Activated naive CD4-positive, alpha-beta T cell treated with anti-CD3 and anti-CD28 coated beads, Interleukin-2, amount 50 U/mL, for 72 hours (primary cell): Measurements from ENCODE around the gene CEACAM6. TPM values are rescaled to one million over a fixed set of nuclear protein-coding genes. Genes with fewer than 3 reads are reported as not detected.
"Not testable (repeated sequence)": the region's sequence is repeated elsewhere in the genome, so short reads cannot be mapped to it uniquely, and the experiment has no call there.

Experiments
- ATAC-seq, 2 donors: fragments of 150-1000 bp; cut with Tn5 transposase; 2 replicates each; pipeline ENCODE4 v1.10.0; 2021; ENCODE audit warnings: mild to moderate bottlenecking in 2 of 2, moderate library complexity in 2 of 2
- DNase-seq, 2 donors: peaks; one replicate each; pipeline ENCODE4 v3.0.0; 2021 to 2022; ENCODE audit warnings: low spot score in 2 of 2
- H3K27ac Mint-ChIP-seq, 2 donors: one replicate each; pipeline ENCODE4 v1.8.0; 2022; ENCODE audit warnings: mild to moderate bottlenecking in 2 of 2, mixed read lengths in 2 of 2
- H3K36me3 Mint-ChIP-seq, 2 donors: one replicate each; pipeline ENCODE4 v1.8.0; 2022; ENCODE audit warnings: mixed read lengths in 2 of 2
- H3K9me3 Mint-ChIP-seq, 2 donors: one replicate each; pipeline ENCODE4 v1.8.0; 2022; ENCODE audit warnings: mixed read lengths in 2 of 2
- total RNA-seq, 2 donors: library from RNA; stranded (reverse); gene quantifications; one replicate each; pipeline ENCODE4 v1.2.3, GENCODE V29; 2022

Gene CEACAM6
- total RNA-seq, 2 donors from 2014 or later: not detected

DNA sequence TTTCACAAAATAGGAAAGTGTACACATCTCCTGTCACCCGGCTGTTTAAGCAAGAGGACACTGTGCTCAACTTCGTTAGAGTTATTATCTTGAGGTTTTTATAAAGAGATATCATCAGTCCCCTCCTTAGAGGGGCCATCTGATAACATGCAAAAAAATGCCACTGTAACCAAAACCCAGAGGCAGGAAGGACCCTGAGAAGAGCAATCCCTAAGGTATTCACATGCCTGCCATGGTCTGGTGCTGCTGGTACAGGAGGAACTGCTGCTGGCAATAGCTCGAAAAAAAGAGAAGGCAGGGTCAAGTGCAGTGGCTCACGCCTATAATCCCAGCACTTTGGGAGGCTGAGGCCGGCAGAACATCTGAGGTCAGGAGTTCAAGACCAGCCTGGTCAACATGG is 28.3 kb downstream of the CEACAM6 start:
- Mint-ChIP-seq H3K9me3 (no peaks in the 10 kb centered on the region), H3K36me3 (no peaks in the 10 kb centered on the region), H3K27ac (no peak overlapping the region)
- ATAC-seq: no peak
- DNase-seq: no peak

DNA sequence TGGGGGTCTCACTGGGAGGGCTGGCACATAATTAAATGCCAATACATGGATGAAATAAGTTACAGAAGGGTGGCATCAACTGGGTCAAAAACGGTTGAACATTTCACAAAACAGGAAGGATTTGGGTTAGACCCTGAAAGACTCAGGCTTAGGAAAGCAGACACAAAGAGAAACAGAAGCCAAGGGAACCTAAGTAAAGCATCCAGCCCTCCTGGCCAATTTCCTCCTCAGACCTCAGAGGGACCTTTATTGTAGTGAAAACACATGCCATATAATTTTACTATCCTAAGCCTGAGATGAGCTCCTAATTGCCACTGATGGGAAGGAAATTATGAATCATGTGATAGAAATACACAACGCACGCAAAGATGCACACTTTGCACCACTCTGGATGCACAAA is 29.0 kb downstream of the CEACAM6 start:
- DNase-seq (no peak), ATAC-seq (no peak)
- H3K36me3 Mint-ChIP-seq: no peaks in the 10 kb centered on the region
- no peak overlapping the region for H3K27ac Mint-ChIP-seq
- H3K9me3 Mint-ChIP-seq: no peaks in the 10 kb centered on the region

DNA sequence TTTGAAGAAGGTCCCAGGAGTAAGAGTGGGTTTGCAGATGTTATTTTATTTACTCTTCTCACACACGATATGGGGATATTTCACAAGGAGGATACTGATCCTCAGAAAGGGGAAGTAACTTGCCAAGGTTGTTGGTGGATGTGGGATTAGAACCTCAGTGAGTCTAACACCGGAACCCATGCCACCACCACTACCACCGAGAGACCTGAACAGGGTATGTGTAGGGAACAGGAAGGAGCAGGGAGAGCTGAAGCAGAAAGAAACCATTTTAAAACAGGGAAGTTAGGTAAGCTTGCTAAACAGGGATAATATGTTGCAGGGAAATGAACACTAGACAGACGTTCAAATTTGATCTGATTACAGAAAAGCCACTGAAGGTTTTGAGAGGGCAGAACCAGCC is 29.4 kb downstream of the CEACAM6 start:
- H3K36me3 Mint-ChIP-seq: no peaks in the 10 kb centered on the region
- no peaks in the 10 kb centered on the region for H3K9me3 Mint-ChIP-seq
- ATAC-seq (no peak), DNase-seq (no peak)
- no peak overlapping the region for H3K27ac Mint-ChIP-seq

DNA sequence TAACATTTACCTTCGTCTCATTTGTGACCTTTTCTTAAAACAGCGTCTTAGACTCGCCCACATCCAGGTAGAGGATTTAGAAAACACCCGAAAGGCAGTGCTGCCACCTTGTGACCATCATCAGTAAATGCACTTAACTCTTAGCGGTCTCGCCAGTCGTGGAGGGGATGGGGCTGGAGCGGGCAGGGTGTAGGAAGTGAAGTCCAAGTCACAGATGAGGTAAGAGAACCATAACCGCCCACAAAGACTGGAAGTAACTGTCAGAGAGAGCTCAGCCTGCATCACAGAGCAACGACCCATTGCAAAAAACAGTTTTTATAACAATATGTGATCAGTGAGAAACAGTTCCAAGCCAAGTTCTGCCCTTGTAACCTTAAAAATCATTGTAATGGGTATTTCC is 30.3 kb downstream of the CEACAM6 start:
- no peaks in the 10 kb centered on the region for H3K36me3 Mint-ChIP-seq
- no peaks in the 10 kb centered on the region for H3K9me3 Mint-ChIP-seq
- no peak overlapping the region for H3K27ac Mint-ChIP-seq
- peak; percentile 68 to 72 for DNase-seq
- ATAC-seq: peak; percentile 95 to 96

DNA sequence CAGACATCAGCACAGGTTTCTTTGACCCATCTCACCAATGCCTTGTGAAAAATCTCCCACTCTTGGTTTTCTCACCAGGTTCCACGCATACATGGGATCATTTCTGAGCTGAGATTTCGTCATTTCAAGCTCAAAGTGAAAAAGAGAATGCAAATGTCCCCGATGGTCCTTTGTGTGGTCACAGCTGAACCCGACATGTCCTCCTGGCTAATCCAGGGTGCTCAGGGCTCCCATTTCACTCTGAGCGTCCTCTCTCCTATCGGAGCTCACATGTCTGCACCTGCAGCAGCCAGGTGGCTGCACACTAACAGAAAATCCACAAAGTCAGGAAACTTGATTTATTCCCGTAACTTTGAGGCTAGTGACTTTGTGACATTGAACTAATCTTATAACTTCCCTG is 31.7 kb downstream of the CEACAM6 start:
- ATAC-seq: no peak
- Mint-ChIP-seq H3K36me3 (no peaks in the 10 kb centered on the region), H3K9me3 (no peaks in the 10 kb centered on the region), H3K27ac (no peak overlapping the region)
- no peak for DNase-seq

DNA sequence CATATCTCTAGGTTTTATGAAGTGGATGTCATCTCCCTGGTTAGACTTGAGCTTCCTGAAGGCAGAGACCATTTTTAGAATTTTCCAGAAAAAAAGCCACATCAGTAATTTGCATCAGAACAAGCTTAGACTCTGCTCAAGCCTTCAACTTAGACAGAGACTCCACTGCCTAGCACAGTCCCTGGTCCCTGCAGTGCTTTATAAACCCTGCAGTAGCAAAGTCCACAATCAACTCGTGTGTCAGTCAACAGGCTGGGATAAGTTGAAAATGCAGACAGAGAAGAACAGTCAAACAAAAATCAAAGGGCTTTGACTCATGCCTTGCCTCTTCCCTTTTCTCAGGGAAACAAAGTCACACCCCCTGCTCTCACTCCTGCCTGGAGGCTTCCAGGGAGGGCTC is 33.2 kb downstream of the CEACAM6 start:
- not testable (repeated sequence) for H3K9me3 Mint-ChIP-seq, H3K36me3 Mint-ChIP-seq, DNase-seq, H3K27ac Mint-ChIP-seq, ATAC-seq

DNA sequence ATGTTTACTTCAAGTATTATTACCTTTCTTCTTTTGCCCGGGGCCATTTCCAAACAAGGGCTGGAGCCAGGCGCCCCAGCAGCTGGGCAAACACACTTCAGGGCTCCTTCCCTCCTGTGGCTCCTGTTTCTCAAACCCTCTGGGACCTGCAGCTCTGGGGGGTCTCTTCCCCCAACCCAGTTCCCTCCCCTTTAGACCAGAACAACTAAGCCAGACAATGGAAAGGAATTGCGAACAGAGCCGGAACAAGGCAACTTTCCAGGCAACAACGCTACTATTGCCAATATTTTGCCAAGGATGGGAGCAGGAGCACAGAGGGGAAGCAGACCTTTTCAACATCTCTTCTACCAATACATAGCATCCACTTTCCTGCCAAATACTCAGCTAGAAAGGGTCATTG is 33.7 kb downstream of the CEACAM6 start:
- H3K9me3 Mint-ChIP-seq, H3K27ac Mint-ChIP-seq, DNase-seq, ATAC-seq, H3K36me3 Mint-ChIP-seq: not testable (repeated sequence)

DNA sequence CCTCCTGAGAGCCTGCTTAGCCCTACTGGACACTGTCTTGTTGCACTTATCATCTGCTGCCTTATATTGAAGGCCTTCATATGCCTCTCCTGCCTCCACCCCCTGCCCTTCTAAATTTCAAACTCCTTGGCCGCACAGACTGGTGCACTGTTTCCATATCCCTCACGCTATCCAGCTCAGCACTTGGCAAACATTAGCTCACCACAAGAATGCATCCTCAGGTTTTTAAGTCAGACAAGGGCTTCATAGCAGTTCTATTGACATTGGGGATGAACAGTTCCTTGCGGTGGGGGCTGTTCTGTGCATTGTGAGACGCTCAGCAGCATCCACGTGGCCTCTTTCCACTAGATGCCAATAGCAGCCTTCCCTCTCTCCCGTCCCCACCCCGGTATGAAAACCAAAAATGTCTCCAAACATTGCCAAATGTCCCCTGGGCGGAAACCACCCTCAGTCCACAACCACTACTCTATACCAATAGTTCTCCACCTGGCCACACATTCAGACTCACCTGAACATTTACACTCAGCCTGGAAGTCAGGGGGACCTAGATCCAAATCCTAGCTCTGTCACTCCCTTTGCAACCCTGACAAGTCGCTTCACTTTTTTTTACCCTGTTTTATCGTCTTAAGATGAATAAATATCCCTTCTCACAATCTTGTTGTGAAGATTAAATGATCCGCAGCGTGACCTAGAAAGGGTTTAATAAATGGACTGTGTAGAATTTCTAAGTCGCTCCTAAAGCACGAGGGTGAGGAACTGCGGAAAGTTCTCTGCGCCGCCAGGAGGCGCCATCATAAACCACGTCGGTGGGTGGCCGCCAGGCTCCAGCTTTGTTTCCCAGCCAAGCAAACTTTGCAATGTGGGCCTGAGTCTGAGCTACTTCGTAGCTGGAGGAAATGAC is 37.4 kb downstream of the CEACAM6 start:
- peak in 1 of 2 donors; percentile 72 for DNase-seq
- H3K9me3 Mint-ChIP-seq: no peaks in the 10 kb centered on the region
- no peaks in the 10 kb centered on the region for H3K36me3 Mint-ChIP-seq
- no peak overlapping the region for H3K27ac Mint-ChIP-seq
- peak; percentile 59 to 71 for ATAC-seq

DNA sequence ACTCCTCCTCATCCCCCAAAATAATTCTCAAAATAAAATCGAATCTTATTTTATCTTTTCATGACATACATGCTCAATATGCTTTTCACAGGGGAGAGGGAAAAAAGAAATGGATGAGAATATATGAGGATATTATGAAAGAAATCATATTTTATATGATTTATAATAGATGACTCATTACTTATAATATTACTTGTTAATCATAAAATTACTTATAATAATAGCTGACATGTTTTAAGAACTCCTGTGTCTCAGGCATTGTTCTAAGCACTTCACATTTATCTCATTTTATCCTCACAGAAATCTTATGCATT is 38.0 kb downstream of the CEACAM6 start:
- Mint-ChIP-seq H3K27ac (no peak overlapping the region), H3K9me3 (no peaks in the 10 kb centered on the region), H3K36me3 (no peaks in the 10 kb centered on the region)
- no peak for DNase-seq
- ATAC-seq: no peak

DNA sequence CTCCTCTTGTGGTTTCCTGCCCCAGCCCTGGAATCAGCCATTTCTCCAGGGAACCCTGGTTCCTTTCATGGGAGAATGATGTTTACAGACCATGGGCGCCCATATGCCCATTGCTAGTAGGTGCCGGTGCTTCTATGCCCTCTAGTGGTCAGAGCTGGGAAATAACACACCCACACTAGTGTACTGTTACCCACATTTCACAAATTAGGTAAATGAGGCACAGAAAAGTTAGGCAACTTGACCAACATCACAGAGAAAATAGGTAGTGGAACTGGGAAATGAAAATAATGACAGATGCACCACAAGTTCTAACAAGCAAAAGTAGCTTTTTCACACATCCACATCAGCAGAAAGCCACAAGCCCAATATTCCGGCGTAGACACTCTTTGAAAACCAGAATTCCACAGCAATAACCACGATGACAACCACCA is 39.7 kb downstream of the CEACAM6 start:
- Mint-ChIP-seq H3K27ac (no peak overlapping the region), H3K9me3 (no peaks in the 10 kb centered on the region), H3K36me3 (no peaks in the 10 kb centered on the region)
- DNase-seq (peak; percentile 61 to 72), ATAC-seq (peak; percentile 91 to 94)

DNA sequence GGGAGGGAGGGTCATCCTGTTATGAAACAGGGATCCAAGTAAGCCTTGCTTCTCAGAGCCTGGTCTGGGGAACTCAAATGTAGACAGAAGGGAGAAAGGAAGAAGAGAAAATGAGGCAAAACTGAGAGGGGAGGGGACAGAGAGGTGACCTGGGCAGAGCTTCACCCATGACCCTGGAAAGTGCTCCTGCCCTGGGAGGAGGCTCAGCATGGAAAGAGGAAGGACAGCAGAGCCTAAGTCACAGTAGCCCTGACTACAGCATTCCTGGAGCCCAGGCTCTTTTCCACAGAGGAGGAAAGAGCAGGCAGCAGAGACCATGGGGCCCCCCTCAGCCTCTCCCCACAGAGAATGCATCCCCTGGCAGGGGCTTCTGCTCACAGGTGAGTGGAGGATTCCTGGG is 41.0 kb downstream of the CEACAM6 start, which contains the start of gene CEACAM3:
Gene CEACAM3, plus strand, starts transcription at position 226 of the 400 bp plus-strand sequence. Its CDS starts 91 bp downstream, at position 317.
- DNase-seq: no peak
- no peak within 1 kb of the TSS for H3K27ac Mint-ChIP-seq

DNA sequence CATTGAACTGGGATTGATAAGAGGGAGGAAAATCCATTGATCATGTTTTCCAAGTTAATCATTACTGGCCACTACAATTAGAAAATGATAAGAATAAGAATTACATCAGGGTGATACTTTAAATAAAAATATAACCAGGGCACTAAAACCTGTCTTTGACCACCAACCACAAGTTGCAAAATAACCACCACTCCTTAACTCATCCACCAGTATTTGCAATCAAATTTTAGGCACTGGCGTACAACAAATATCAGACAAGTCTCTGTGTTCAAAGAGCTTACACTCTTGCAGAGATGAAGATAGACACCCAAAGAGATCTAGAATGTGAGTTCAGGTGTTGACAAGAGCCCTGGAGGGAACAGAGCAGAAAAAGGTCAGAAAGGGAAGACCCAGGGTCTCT is 41.6 kb downstream of the CEACAM6 start:
- H3K9me3 Mint-ChIP-seq: no peaks in the 10 kb centered on the region
- H3K36me3 Mint-ChIP-seq: no peaks in the 10 kb centered on the region
- no peak overlapping the region for H3K27ac Mint-ChIP-seq
- DNase-seq (no peak), ATAC-seq (no peak)

More for the DNA sequence above, 41.0 kb downstream of the CEACAM6 start, which contains the start of gene CEACAM3:
- no peak for ATAC-seq
- Mint-ChIP-seq H3K36me3 (no peaks in the 10 kb centered on the region), H3K9me3 (no peaks in the 10 kb centered on the region)

DNA sequence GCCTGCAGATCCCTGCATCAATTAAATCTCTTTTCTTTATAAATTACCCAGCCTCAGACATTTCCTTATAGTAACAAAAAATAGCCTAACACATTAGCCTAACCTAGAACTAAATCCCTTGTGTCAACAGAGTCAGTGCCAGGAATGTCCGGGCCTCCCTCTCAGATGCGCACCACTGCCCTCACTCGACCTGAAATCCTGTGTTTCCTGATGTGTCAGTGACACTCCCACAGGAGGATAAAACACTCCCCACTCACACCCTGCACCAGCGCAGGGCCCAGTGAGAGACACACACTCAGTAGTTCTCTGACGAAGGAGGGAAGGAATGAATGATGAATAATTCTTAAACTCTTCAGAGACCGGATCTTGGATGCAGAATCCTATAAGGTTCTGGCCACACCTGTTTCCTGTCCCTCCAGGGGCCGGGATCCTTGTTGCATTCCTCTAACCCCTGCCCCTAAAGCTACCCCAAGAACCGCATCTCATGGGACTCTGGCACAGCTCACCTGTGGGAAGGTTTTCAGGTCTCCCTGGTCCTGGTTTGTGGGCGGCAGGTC is 44.2 kb downstream of the CEACAM6 start:
- DNase-seq (no peak), ATAC-seq (no peak)
- Mint-ChIP-seq H3K9me3 (peaks cover 0 to 5% of the 10 kb centered on the region in 2 donors), H3K27ac (peak overlapping the region in 1 of 2 donors; percentile 61), H3K36me3 (no peaks in the 10 kb centered on the region)

DNA sequence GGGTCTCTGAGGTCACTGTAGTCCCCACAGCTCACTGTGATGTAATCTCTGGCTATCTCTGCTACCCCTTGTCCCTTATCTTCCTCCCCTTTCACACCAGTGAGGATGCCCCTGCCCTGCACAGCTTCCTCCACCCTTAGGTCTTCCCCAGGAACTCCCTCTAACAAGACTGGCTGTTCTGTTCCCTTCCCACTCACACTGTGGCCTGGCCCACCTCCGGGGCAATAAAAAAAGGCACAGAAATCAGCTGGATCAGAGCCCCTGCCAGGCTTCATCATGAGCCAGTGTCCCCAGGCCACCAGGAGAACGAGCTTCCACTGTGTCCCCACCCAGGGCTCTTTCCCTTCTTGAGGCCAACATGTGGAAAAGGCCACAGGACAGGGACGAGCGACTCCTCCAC is 45.7 kb downstream of the CEACAM6 start:
- Mint-ChIP-seq H3K9me3 (peaks cover 0 to 5% of the 10 kb centered on the region in 2 donors), H3K27ac (peak overlapping the region in 1 of 2 donors; percentile 1), H3K36me3 (no peaks in the 10 kb centered on the region)
- DNase-seq: no peak
- ATAC-seq: no peak

DNA sequence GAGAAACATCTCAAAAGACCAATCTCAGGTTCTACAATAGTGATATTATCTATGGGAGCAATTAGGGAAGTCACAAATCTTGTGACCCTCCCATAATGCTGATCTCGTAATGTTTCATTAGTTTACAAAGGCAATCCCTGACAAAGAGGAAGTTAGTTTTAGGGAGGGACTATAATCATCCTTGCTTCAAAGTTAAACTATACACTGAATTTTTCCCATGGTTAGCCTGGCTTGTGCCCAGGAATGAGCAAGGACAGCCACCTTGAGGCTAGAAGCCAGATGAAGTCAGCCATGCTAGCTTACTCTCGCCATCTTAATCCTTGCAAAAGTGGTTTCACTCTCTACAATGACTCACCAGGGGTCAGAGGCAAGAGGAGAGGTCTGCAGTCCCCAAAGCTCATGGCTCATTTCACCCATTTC is 46.5 kb downstream of the CEACAM6 start:
- Mint-ChIP-seq H3K27ac (peak overlapping the region in 1 of 2 donors; percentile 1), H3K9me3 (peaks cover 0 to 5% of the 10 kb centered on the region in 2 donors), H3K36me3 (no peaks in the 10 kb centered on the region)
- DNase-seq: no peak
- peak; percentile 56 to 72 for ATAC-seq

DNA sequence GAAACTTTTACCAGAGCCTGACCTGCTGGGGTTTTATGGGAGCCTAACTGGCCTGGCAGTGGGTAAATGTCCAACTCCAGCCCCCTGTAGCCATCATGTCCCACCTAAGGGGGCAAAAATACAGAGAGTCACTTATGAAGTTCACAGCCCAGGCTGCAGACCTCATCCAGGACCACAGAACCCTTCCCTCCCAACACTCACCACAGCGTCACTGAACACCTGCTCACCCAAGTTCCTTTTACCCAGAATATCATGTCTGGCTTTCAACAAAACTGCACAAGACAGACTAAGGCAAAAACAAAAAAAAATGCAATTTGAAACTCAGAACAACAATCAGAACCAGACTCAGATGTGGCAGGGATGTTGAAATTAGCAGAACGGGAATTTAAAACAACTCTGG is 47.4 kb downstream of the CEACAM6 start:
- H3K27ac Mint-ChIP-seq: peak overlapping the region in 1 of 2 donors; percentile 63
- no peak for ATAC-seq
- DNase-seq: no peak
- no peaks in the 10 kb centered on the region for H3K36me3 Mint-ChIP-seq
- H3K9me3 Mint-ChIP-seq: peaks cover 0 to 5% of the 10 kb centered on the region in 2 donors

DNA sequence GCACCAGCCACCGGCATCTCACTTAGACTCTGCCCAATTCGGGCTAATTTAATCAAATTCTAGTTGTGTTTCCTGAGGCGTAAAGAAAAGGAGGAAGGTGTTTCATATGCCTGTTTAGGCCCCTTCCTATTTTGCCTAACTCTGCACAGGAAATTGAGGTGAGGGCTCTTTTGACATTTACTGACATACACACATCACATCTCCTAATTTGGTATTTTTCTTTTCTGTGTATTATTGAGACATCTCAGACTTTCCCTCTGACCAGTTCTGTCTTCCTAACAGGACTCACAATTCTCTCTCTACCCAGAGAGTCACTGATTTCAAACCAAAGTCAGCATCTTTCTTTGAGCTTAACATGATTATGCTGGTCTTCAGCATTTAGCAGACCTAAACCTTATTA is 49.0 kb downstream of the CEACAM6 start:
- Mint-ChIP-seq H3K27ac (no peak overlapping the region), H3K9me3 (peaks cover 0 to 5% of the 10 kb centered on the region in 2 donors), H3K36me3 (no peaks in the 10 kb centered on the region)
- ATAC-seq (peak; percentile 68 to 73), DNase-seq (no peak)

DNA sequence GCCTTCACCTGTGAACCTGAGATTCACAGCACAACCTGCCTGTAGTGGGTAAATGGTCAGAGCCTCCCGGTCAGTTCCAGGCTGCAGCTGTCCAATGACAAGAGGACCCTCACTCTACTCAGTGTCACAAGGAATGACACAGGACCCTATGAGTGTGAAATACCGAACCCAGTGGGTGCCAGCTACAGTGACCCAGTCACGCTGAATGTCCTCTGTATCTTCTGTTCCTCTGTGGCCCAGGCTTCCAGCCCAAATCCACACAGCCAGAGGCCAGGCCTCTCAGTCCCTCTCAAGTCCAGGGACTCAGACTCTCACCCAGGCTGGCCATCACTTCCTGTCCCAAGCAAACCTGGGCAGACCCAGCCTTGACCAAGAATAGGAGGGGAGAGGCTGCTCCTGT is 51.8 kb downstream of the CEACAM6 start:
- DNase-seq (no peak), ATAC-seq (no peak)
- peaks cover 0 to 5% of the 10 kb centered on the region in 2 donors for H3K9me3 Mint-ChIP-seq

More for the DNA sequence above, 51.8 kb downstream of the CEACAM6 start:
- no peak overlapping the region for H3K27ac Mint-ChIP-seq
- H3K36me3 Mint-ChIP-seq: no peaks in the 10 kb centered on the region
